A549 (cell line): ENCODE measurements around the gene IL23A. TPM values are rescaled to one million over a fixed set of nuclear protein-coding genes. Genes with fewer than 3 reads are reported as not detected.
"Not testable (repeated sequence)": the region's sequence is repeated elsewhere in the genome, so short reads cannot be mapped to it uniquely, and the experiment has no call there.

Source experiments
- ATAC-seq, 2 experiments: fragments of 200-7000 bp in 1 of 2; fragments of >200 bp in 1 of 2; cut with Nextera tagmentation in 1 of 2; cut with Tn5 transposase in 1 of 2; 3 replicates each; pipeline versions ENCODE4 v1.8.0 to v1.9.1; 2018 to 2020; ENCODE audit warnings: mild to moderate bottlenecking in 1 of 2, moderate library complexity in 1 of 2
- CTCF ChIA-PET: fragments of 300-600 bp; sonication (Branson Sonifier 250); formaldehyde crosslinking; extraction: SDS; loops from one replicate; lab custom pipeline; 2021; ENCODE audit warnings: antibody characterized with exemption, inconsistent platforms; lab: Yijun Ruan, JAX
- POLR2A ChIA-PET: fragments of 350-600 bp; formaldehyde crosslinking; extraction: SDS; loops from one replicate; lab custom pipeline; 2021; ENCODE audit warnings: antibody characterized with exemption, inconsistent platforms; lab: Yijun Ruan, JAX
- DNase-seq, 2 experiments: peaks; one replicate each; pipeline versions ENCODE4 v3.0.0 to v3.0.0-alpha.2; 2011 to 2016; ENCODE audit warnings: low read depth in 1 of 2, low spot score in 1 of 2
- FAIRE-seq: peaks from 2 replicates; lab custom pipeline; 2011; peaks lifted over from hg19 to GRCh38; lab: Jason Lieb, UNC
- H3K27ac ChIP-seq, 2 experiments: fragments of >200 bp; sonication (Bioruptor Twin); formaldehyde crosslinking; 3 replicates each; pipeline ENCODE4 v1.5.1; 2016 to 2017
- H3K4me1 ChIP-seq: fragments of >200 bp; sonication (Bioruptor Twin); formaldehyde crosslinking; 3 replicates; pipeline ENCODE4 v1.6.1; 2016
- H3K4me2 ChIP-seq: fragments of >200 bp; sonication (Bioruptor Twin); formaldehyde crosslinking; 3 replicates; pipeline ENCODE4 v1.6.1; 2016
- H3K4me3 ChIP-seq: fragments of >200 bp; sonication (Bioruptor Twin); formaldehyde crosslinking; 3 replicates; pipeline ENCODE4 v1.5.1; 2016
- H3K9me3 ChIP-seq: fragments of >200 bp; sonication (Bioruptor Twin); formaldehyde crosslinking; 3 replicates; pipeline ENCODE4 v1.6.1; 2016
- ATOH8 ChIP-seq: fragments of 250-450 bp; sonication (Bioruptor Pico); IDR thresholded peaks from 2 replicates; pipeline ENCODE4 v1.5.0; 2020; ENCODE audit warnings: low read depth, mild to moderate bottlenecking, moderate library complexity
- BCL3 ChIP-seq: fragments of >200 bp; sonication (Bioruptor Twin); formaldehyde crosslinking; IDR thresholded peaks from 3 replicates; pipeline ENCODE4 v1.6.1; 2016
- CHD4 ChIP-seq: fragments of 200-600 bp; sonication (generic); IDR thresholded peaks from 2 replicates; pipeline ENCODE4 v1.6.1; 2016; ENCODE audit warnings: antibody characterized with exemption, mild to moderate bottlenecking, borderline replicate concordance
- EHF ChIP-seq: fragments of 250-450 bp; sonication (Bioruptor Pico); IDR thresholded peaks from 2 replicates; pipeline ENCODE4 v1.5.0; 2020; ENCODE audit warnings: mild to moderate bottlenecking
- ESRRA ChIP-seq: fragments of 150-350 bp; IDR thresholded peaks from 2 replicates; pipeline ENCODE4 v1.6.1; 2014; ENCODE audit warnings: mild to moderate bottlenecking, low read length, borderline replicate concordance
- HES2 ChIP-seq: fragments of >200 bp; sonication (Bioruptor Twin); formaldehyde crosslinking; IDR thresholded peaks from 2 replicates; pipeline ENCODE4 v1.6.1; 2016
- HOXB5 ChIP-seq: fragments of 250-450 bp; sonication (Bioruptor Pico); IDR thresholded peaks from 2 replicates; pipeline ENCODE4 v1.5.0; 2020; ENCODE audit warnings: mild to moderate bottlenecking, moderate library complexity
- KDM5A ChIP-seq: fragments of 200-600 bp; sonication (generic); IDR thresholded peaks from 2 replicates; pipeline ENCODE4 v1.6.1; 2016; ENCODE audit warnings: antibody characterized with exemption, mild to moderate bottlenecking
- MAFK ChIP-seq: fragments of 450-650 bp; IDR thresholded peaks from 2 replicates; pipeline ENCODE4 v1.6.1; 2014; ENCODE audit not compliant: partially characterized antibody
- NFE2L2 ChIP-seq: fragments of 150-350 bp; conservative IDR thresholded peaks from 2 replicates; pipeline ENCODE4 v1.6.1; 2014; ENCODE audit warnings: low read length
- NPAS2 ChIP-seq: fragments of 250-450 bp; sonication (Bioruptor Pico); IDR thresholded peaks from 2 replicates; pipeline ENCODE4 v1.8.0; 2022; ENCODE audit warnings: mild to moderate bottlenecking, moderate library complexity, borderline replicate concordance
- POLR2AphosphoS2 ChIP-seq: conservative IDR thresholded peaks from 2 replicates; pipeline ENCODE4 v1.6.1; 2012; ENCODE audit warnings: low read length, improper control_type of control experiment, inconsistent platforms
- RAD21 ChIP-seq, 2 experiments: fragments of >200 bp in 1 of 2; sonication (Bioruptor Twin) in 1 of 2; formaldehyde crosslinking in 1 of 2; IDR thresholded peaks in 1 of 2; conservative IDR thresholded peaks in 1 of 2; 2 replicates in 1 of 2; 3 replicates in 1 of 2; pipeline ENCODE4 v1.6.1; 2012 to 2018; ENCODE audit warnings: inconsistent platforms in 1 of 2
- RARB ChIP-seq: fragments of 250-450 bp; sonication (Bioruptor Pico); IDR thresholded peaks from 2 replicates; pipeline ENCODE4 v1.8.0; 2021; ENCODE audit warnings: mild to moderate bottlenecking, moderate library complexity
- RFX5 ChIP-seq: fragments of 450-650 bp; IDR thresholded peaks from 2 replicates; pipeline ENCODE4 v1.7.1; 2014; ENCODE audit warnings: antibody characterized with exemption, mild to moderate bottlenecking, moderate library complexity
- TFCP2L1 ChIP-seq: fragments of 250-450 bp; sonication (Bioruptor Pico); IDR thresholded peaks from 2 replicates; pipeline ENCODE4 v1.5.0; 2021; ENCODE audit warnings: mild to moderate bottlenecking
- TP53 ChIP-seq: fragments of 250-450 bp; sonication (Bioruptor Pico); IDR thresholded peaks from 2 replicates; pipeline ENCODE4 v1.5.0; 2021; ENCODE audit warnings: mild to moderate bottlenecking, moderate library complexity
- ZC3H11A ChIP-seq: fragments of 450-650 bp; IDR thresholded peaks from 2 replicates; pipeline ENCODE4 v1.6.1; 2014; ENCODE audit warnings: antibody characterized with exemption, mild to moderate bottlenecking
- WGBS: methylation state at CpG from one replicate; pipeline ENCODE4 v1.1.6; 2017; ENCODE audit errors: missing lambda C conversion rate; 5-methylcytosine and 5-hydroxymethylcytosine counted together
- polyA plus RNA-seq, 4 experiments: library from polyadenylated mRNA; depleted of rRNA in 3 of 4; stranded (reverse); fragments of >200 nt; fragmentation: RNase III in 1 of 4; extraction: RNeasy Plus Mini Kit Qiagen cat#74134 plus additional on column Dnase treatment in 1 of 4; gene quantifications; 2 replicates in 3 of 4; 3 replicates in 1 of 4; pipeline ENCODE4 v1.2.3, GENCODE V29; 2011 to 2017
- TF ChIP-seq, protein P1 (sequence below): IDR thresholded peaks from 2 replicates; pipeline ENCODE4 v1.6.1; 2012; ENCODE audit warnings: low read depth, borderline replicate concordance

The IL23A gene
- polyA plus RNA-seq, 2 of the 4 experiments (the other 2 are of a cell fraction), result 0.21 to 0.31 TPM

GRCh38 chr12:56341616-56342015 is 2.9 kb downstream of the IL23A start:
- FAIRE-seq, result no peak
- Histone ChIP-seq H3K27ac (no peak overlapping the region), H3K9me3 (no peaks in the 10 kb centered on the region), H3K4me1 (0 out of 3 replicates have a peak, but pooled peaks cover 3% of the 10 kb centered on the region), H3K4me2 (no peak overlapping the region)
- ChIA-PET CTCF (interaction anchor here (0.5 to 0.8 kb wide), 2 partner anchors 76 to 226 kb away, joined by 3 to 4 read pairs; no protein-coding TSS in a partner anchor), POLR2A (interaction anchor here (0.5 to 1.4 kb wide), 2 partner anchors 8 to 180 kb away, joined by 3 to 4 read pairs; partner anchors contain the start of gene RBMS2)
- DNase-seq, result no peak
- ATAC-seq, result no peak
- TF ChIP-seq ZC3H11A, result no peak
- TF ChIP-seq, all 56 proteins: peak for 0
- no peak overlapping the region for H3K4me3 ChIP-seq
- 26% methylated on average over 1 of the region's 1 CpG for WGBS

- not testable (repeated sequence) for FAIRE-seq, H3K4me1 ChIP-seq, ATAC-seq, H3K4me3 ChIP-seq, H3K27ac ChIP-seq, H3K4me2 ChIP-seq, DNase-seq, H3K9me3 ChIP-seq
- ChIA-PET CTCF (interaction anchor here (0.7 to 0.8 kb wide), 2 partner anchors 76 to 136 kb away, joined by 3 read pairs; no protein-coding TSS in a partner anchor), POLR2A (interaction anchor here (1.4 kb wide), 1 partner anchor 9 kb away, joined by 3 read pairs; no protein-coding TSS in a partner anchor)
- WGBS, result 94% methylated on average over 2 of the region's 2 CpGs
Measured at GRCh38 chr12:56342290-56342689, 3.6 kb downstream of the IL23A start.

DNA sequence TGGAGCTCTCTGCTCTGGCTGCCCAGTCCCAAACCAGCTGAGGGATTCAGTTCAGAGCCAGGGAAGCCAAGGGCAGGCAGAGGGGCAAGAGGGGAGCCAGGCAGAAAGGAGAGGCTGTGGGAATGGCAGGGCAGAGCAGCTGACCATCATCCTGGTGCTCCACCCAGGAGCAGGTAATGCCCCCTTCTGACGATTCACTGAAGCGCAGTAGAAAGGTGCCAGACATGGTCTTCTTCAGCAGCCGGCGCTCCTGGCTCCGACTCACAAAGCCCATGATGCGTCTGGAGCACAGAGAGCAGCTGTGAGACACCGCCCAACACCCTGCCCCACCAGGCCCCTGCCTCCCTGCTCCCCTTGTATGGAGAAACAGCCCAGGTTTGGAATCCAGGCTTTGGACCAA is 8.0 kb downstream of the IL23A start:
- 72% methylated on average over 7 of the region's 7 CpGs for WGBS
- TF ChIP-seq RAD21 (conservative IDR thresholded peaks at IDR 0.05 in 1 of 2, IDR thresholded peaks at IDR 0.05 in 1 of 2) (0 out of 5 replicates have a peak, but pooled peaks of 1 of the 2 experiments have one; percentile 31), ESRRA (no peak)
- TF ChIP-seq, all 56 proteins: peak for 1
- Histone ChIP-seq H3K4me1 (no peaks in the 10 kb centered on the region), H3K27ac (no peak overlapping the region), H3K9me3 (no peaks in the 10 kb centered on the region), H3K4me3 (no peak overlapping the region), H3K4me2 (no peak overlapping the region)
- ChIA-PET POLR2A (no interaction called here), CTCF (interaction anchor here (0.6 to 1.2 kb wide), 3 partner anchors 9 to 14 kb away, joined by 4 to 5 read pairs (median 4); no protein-coding TSS in a partner anchor)
- DNase-seq (peak in 1 of 2 experiments; percentile 40), FAIRE-seq (no peak), ATAC-seq (peak; percentile 54 to 77; a peak in 4 of 6 replicates)

- FAIRE-seq, CTCF ChIA-PET: not testable (repeated sequence)
Measured at GRCh38 chr12:56347255-56347654, 8.6 kb downstream of the IL23A start.

GRCh38 chr12:56348776-56349175 is 10.1 kb downstream of the IL23A start:
- ChIA-PET POLR2A (no interaction called here), CTCF (interaction anchor here (1.0 to 2.0 kb wide), 3 partner anchors 11 to 1234 kb away, joined by 3 to 8 read pairs (median 3); partner anchors contain the start of gene STAT2)
- Histone ChIP-seq H3K4me2 (no peak overlapping the region), H3K27ac (no peak overlapping the region), H3K4me1 (no peaks in the 10 kb centered on the region), H3K9me3 (no peaks in the 10 kb centered on the region), H3K4me3 (no peak overlapping the region)
- FAIRE-seq (no peak), ATAC-seq (no peak), DNase-seq (no peak)
- 88% methylated on average over 5 of the region's 5 CpGs for WGBS
- TF ChIP-seq NFE2L2 (no peak), RFX5 (no peak), CHD4 (no peak), NPAS2 (CRISPR knock-in tag) (no peak), ATOH8 (CRISPR knock-in tag) (no peak), TFCP2L1 (CRISPR knock-in tag) (no peak), POLR2AphosphoS2 (no peak), BCL3 (no peak), EHF (CRISPR knock-in tag) (no peak), TP53 (no peak), HES2 (no peak), MAFK (no peak), RARB (CRISPR knock-in tag) (no peak), KDM5A (no peak), HOXB5 (CRISPR knock-in tag) (no peak)
- TF ChIP-seq, protein P1, sequence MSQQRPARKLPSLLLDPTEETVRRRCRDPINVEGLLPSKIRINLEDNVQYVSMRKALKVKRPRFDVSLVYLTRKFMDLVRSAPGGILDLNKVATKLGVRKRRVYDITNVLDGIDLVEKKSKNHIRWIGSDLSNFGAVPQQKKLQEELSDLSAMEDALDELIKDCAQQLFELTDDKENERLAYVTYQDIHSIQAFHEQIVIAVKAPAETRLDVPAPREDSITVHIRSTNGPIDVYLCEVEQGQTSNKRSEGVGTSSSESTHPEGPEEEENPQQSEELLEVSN, result no peak

More at GRCh38 chr12:56347255-56347654, 8.6 kb downstream of the IL23A start:
- H3K27ac ChIP-seq, H3K9me3 ChIP-seq, ATAC-seq, DNase-seq, H3K4me1 ChIP-seq, H3K4me3 ChIP-seq, H3K4me2 ChIP-seq: not testable (repeated sequence)
- POLR2A ChIA-PET, result interaction anchor here (0.6 kb wide), 1 partner anchor 73 kb away, joined by 6 read pairs; no protein-coding TSS in a partner anchor
- WGBS, result 82% methylated on average over 9 of the region's 9 CpGs
